GM12878 (cell line): ENCODE measurements around the gene INTS14. TPM values are rescaled to one million over a fixed set of nuclear protein-coding genes. Genes with fewer than 3 reads are reported as not detected.

ENCODE experiments used
- CEBPZ ChIP-seq: fragments of 150-350 bp; IDR thresholded peaks from 2 replicates; pipeline ENCODE4 v1.6.1; 2016; ENCODE audit warnings: low read depth, low read length
- CTCF ChIP-seq, 3 experiments: IDR thresholded peaks in 2 of 3; conservative IDR thresholded peaks in 1 of 3; 2 replicates each; pipeline ENCODE4 v1.5.1; 2011; ENCODE audit warnings: low read depth in 3 of 3, low read length in 3 of 3, mild to moderate bottlenecking in 3 of 3, control low read depth in 2 of 3, moderate library complexity in 2 of 3, inconsistent platforms in 1 of 3, mixed read lengths in 1 of 3; ENCODE audit not compliant: control insufficient read depth in 2 of 3, insufficient read depth in 1 of 3; ENCODE audit errors: extremely low read depth in 1 of 3
- E2F8 ChIP-seq: fragments of 450-650 bp; IDR thresholded peaks from 2 replicates; pipeline ENCODE4 v1.6.1; 2018; ENCODE audit warnings: mild to moderate bottlenecking, low read depth, moderate library complexity; ENCODE audit not compliant: partially characterized antibody
- ELK1 ChIP-seq: IDR thresholded peaks from 2 replicates; pipeline ENCODE4 v1.6.1; 2012; ENCODE audit warnings: low read depth, low read length, improper control_type of control experiment
- EZH2 ChIP-seq: IDR thresholded peaks from 2 replicates; pipeline ENCODE4 v1.6.1; 2012; ENCODE audit warnings: low read depth, mild to moderate bottlenecking, control low read depth, inconsistent platforms, low read length, borderline replicate concordance; ENCODE audit not compliant: control insufficient read depth
- IRF4 ChIP-seq: IDR thresholded peaks from 2 replicates; pipeline ENCODE4 v1.6.1; 2011; ENCODE audit warnings: low read depth, low read length
- JUND ChIP-seq: IDR thresholded peaks from 2 replicates; pipeline ENCODE4 v1.6.1; 2012; ENCODE audit warnings: low read depth, mild to moderate bottlenecking, low read length, improper control_type of control experiment, moderate library complexity
- RB1 ChIP-seq: fragments of 450-650 bp; formaldehyde crosslinking; IDR thresholded peaks from 2 replicates; pipeline ENCODE4 v1.6.1; 2017; ENCODE audit warnings: mild to moderate bottlenecking, borderline replicate concordance
- RCOR1 ChIP-seq: conservative IDR thresholded peaks from 2 replicates; pipeline ENCODE4 v1.6.1; 2012; ENCODE audit warnings: low read depth, low read length, improper control_type of control experiment
- RFX5 ChIP-seq: IDR thresholded peaks from 2 replicates; pipeline ENCODE4 v1.6.1; 2011; ENCODE audit warnings: low read depth, low read length, improper control_type of control experiment
- SUPT20H ChIP-seq: IDR thresholded peaks from 2 replicates; pipeline ENCODE4 v1.6.1; 2011; ENCODE audit warnings: low read depth, mild to moderate bottlenecking, low read length, moderate library complexity, borderline replicate concordance; ENCODE audit not compliant: control insufficient read depth
- TCF3 ChIP-seq: IDR thresholded peaks from 2 replicates; pipeline ENCODE4 v1.6.1; 2012; ENCODE audit warnings: low read depth, mild to moderate bottlenecking, low read length, borderline replicate concordance; ENCODE audit not compliant: insufficient read depth
- ZNF622 ChIP-seq: fragments of 450-650 bp; IDR thresholded peaks from 2 replicates; pipeline ENCODE4 v1.6.1; 2017; ENCODE audit warnings: mild to moderate bottlenecking, inconsistent platforms
- polyA plus RNA-seq, 11 experiments: library from polyadenylated mRNA; depleted of rRNA in 4 of 11; unstranded in 6 of 11; stranded (reverse) in 5 of 11; fragments of >200 nt; fragmentation: Nextera tagmentation in 4 of 11; fragmentation: Illumina TruSeq in 1 of 11; extraction: Ambion mirVana in 4 of 11; extraction: Trizol in 1 of 11; gene quantifications; 1 replicate in 1 of 11; 2 replicates in 10 of 11; pipeline versions ENCODE4 v1.2.1 to v1.2.3, GENCODE V29; 2011 to 2016; ENCODE audit warnings: inconsistent platforms in 2 of 11, missing spikeins in 2 of 11, low read depth in 1 of 11
- total RNA-seq, 4 experiments: library from RNA; depleted of rRNA in 3 of 4; stranded (reverse); fragments of >200 nt in 3 of 4; fragmentation: Illumina TruSeq in 1 of 4; extraction: Trizol in 1 of 4; gene quantifications; 2 replicates each; pipeline versions ENCODE4 v1.2.1 to v1.2.3, GENCODE V29; 2013 to 2021
- TF ChIP-seq, protein P1 (sequence below): IDR thresholded peaks from 2 replicates; pipeline ENCODE4 v1.6.1; 2011; ENCODE audit warnings: low read depth, mild to moderate bottlenecking, low read length, moderate library complexity, borderline replicate concordance; ENCODE audit errors: extremely low read depth
- TF ChIP-seq, protein P2 (sequence below): fragments of 450-650 bp; IDR thresholded peaks from 2 replicates; pipeline ENCODE4 v1.6.1; 2017; ENCODE audit warnings: mild to moderate bottlenecking

Gene INTS14
- total and polyA plus RNA-seq, 10 of the 15 experiments (the other 5 are each of a cell fraction or from before 2014, with no cell fraction given): 36.8 to 76.9 (median 47.7) TPM

DNA sequence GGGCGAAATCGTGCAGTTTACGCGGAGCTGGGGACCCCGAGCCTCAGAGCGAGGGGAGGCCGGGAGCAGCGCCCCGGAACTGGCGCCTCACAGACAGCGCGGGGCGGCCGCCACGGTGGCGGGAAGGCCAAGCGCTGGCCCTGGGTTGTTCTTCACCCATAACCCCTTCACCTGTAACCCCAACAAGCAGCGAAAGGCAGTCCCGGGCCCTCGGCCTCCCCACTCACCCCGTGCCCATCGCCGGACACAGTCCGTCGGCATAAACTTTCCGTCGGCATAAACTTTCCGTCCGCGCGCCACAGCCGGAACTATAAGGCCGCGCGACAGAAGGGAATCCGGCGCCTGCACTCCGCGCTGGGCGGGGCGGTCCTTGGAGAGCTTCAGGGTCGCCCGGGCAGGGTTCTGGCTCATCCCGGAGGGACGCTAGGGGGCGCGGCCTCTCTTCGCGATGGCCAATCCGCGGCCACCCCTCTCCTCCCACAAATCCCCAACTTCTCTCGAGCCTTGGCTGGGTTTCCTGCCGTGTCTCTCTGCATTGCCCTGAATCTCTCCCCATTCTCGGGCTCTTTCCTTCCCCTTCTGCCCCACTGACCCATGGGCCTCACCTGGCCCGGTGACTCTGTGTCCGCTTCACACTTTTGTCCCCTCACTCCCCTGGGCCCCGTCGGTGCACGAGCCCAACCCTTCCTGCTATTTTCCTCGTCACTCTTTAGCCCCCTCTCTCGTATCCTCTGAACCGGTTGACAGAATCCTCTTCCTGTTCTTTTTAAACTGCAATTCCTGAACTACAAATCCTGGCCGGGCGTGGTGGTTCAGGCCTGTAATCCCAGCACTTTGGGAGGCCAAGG is at the start of gene INTS14 (continued):
- TF ChIP-seq E2F8 (peak; percentile 76), TCF3 (peak; percentile 37; the same call in 1 of the 2 replicates), RCOR1 (0 out of 2 replicates have a peak, but pooled peaks have one; percentile 87), RFX5 (peak; percentile 34; the same call in 1 of the 2 replicates), CEBPZ (no peak), RB1 (peak; percentile 97), ZNF622 (no peak), IRF4 (peak; percentile 66; the same call in 1 of the 2 replicates), EZH2 (no peak), ELK1 (peak; percentile 81), SUPT20H (no peak), JUND (no peak), CTCF (IDR thresholded peaks at IDR 0.05 in 2 of 3, conservative IDR thresholded peaks at IDR 0.05 in 1 of 3; ENCODE audit: control insufficient read depth in 2 of 3, extremely low read depth in 1 of 3, insufficient read depth in 1 of 3, low read depth in 3 of 3, low read length in 3 of 3) (peak; percentile 63 to 92 (median 67))
- TF ChIP-seq, protein P1, sequence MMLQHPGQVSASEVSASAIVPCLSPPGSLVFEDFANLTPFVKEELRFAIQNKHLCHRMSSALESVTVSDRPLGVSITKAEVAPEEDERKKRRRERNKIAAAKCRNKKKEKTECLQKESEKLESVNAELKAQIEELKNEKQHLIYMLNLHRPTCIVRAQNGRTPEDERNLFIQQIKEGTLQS: no peak
- TF ChIP-seq, protein P2, sequence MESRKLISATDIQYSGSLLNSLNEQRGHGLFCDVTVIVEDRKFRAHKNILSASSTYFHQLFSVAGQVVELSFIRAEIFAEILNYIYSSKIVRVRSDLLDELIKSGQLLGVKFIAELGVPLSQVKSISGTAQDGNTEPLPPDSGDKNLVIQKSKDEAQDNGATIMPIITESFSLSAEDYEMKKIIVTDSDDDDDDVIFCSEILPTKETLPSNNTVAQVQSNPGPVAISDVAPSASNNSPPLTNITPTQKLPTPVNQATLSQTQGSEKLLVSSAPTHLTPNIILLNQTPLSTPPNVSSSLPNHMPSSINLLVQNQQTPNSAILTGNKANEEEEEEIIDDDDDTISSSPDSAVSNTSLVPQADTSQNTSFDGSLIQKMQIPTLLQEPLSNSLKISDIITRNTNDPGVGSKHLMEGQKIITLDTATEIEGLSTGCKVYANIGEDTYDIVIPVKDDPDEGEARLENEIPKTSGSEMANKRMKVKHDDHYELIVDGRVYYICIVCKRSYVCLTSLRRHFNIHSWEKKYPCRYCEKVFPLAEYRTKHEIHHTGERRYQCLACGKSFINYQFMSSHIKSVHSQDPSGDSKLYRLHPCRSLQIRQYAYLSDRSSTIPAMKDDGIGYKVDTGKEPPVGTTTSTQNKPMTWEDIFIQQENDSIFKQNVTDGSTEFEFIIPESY: no peak
